Measurements from ENCODE around the gene CORO7.

CORO7 gene

GRCh38 chr16:4369007-4369733 lies 47.2 kb downstream of the CORO7 start:
- FAIRE-seq (no peak), DNase-seq (ENCODE audit: insufficient read length, low spot score) (no peak)
- TF ChIP-seq PAX5 (IDR thresholded peaks at IDR 0.05; ENCODE audit: insufficient read depth, low read length, severe bottlenecking) (no peak), POU2F2 (IDR thresholded peaks at IDR 0.05; ENCODE audit: low read depth, low read length) (no peak), POLR2A (IDR thresholded peaks at IDR 0.05; ENCODE audit: low read depth, low read length) (no peak), SPI1 (IDR thresholded peaks at IDR 0.05; ENCODE audit: low read depth, low read length) (no peak), POLR2AphosphoS5 (IDR thresholded peaks at IDR 0.05; ENCODE audit: low read depth, low read length) (no peak), TAF1 (IDR thresholded peaks at IDR 0.05; ENCODE audit: low read depth, low read length) (no peak)

GRCh38 chr16:4367393-4367856 lies 49.0 kb downstream of the CORO7 start:
- FAIRE-seq (no peak), DNase-seq (ENCODE audit: insufficient read length, low spot score) (no peak)
- TF ChIP-seq TAF1 (IDR thresholded peaks at IDR 0.05; ENCODE audit: low read depth, low read length) (no peak), POU2F2 (IDR thresholded peaks at IDR 0.05; ENCODE audit: low read depth, low read length) (no peak), POLR2A (IDR thresholded peaks at IDR 0.05; ENCODE audit: low read depth, low read length) (no peak), PAX5 (IDR thresholded peaks at IDR 0.05; ENCODE audit: insufficient read depth, low read length, severe bottlenecking) (no peak), POLR2AphosphoS5 (IDR thresholded peaks at IDR 0.05; ENCODE audit: low read depth, low read length) (no peak), SPI1 (IDR thresholded peaks at IDR 0.05; ENCODE audit: low read depth, low read length) (no peak)

GRCh38 chr16:4366016-4366415 lies 50.4 kb downstream of the CORO7 start:
- TF ChIP-seq POU2F2 (IDR thresholded peaks at IDR 0.05; ENCODE audit: low read depth, low read length): no peak
- no peak for TF ChIP-seq TAF1 (IDR thresholded peaks at IDR 0.05; ENCODE audit: low read depth, low read length)
- no peak for TF ChIP-seq SPI1 (IDR thresholded peaks at IDR 0.05; ENCODE audit: low read depth, low read length)
- no peak for TF ChIP-seq PAX5 (IDR thresholded peaks at IDR 0.05; ENCODE audit: insufficient read depth, low read length, severe bottlenecking)
- TF ChIP-seq POLR2AphosphoS5 (IDR thresholded peaks at IDR 0.05; ENCODE audit: low read depth, low read length): no peak
- TF ChIP-seq POLR2A (IDR thresholded peaks at IDR 0.05; ENCODE audit: low read depth, low read length): no peak
- DNase-seq (ENCODE audit: insufficient read length, low spot score) (no peak), FAIRE-seq (no peak)

GRCh38 chr16:4365615-4366014 lies 50.8 kb downstream of the CORO7 start:
- DNase-seq (ENCODE audit: insufficient read length, low spot score) (no peak), FAIRE-seq (no peak)
- TF ChIP-seq TAF1 (IDR thresholded peaks at IDR 0.05; ENCODE audit: low read depth, low read length): no peak
- TF ChIP-seq POLR2A (IDR thresholded peaks at IDR 0.05; ENCODE audit: low read depth, low read length): no peak
- no peak for TF ChIP-seq PAX5 (IDR thresholded peaks at IDR 0.05; ENCODE audit: insufficient read depth, low read length, severe bottlenecking)
- no peak for TF ChIP-seq POLR2AphosphoS5 (IDR thresholded peaks at IDR 0.05; ENCODE audit: low read depth, low read length)
- no peak for TF ChIP-seq SPI1 (IDR thresholded peaks at IDR 0.05; ENCODE audit: low read depth, low read length)

GRCh38 chr16:4365014-4365406 lies 51.4 kb downstream of the CORO7 start:
- DNase-seq (ENCODE audit: insufficient read length, low spot score) (no peak), FAIRE-seq (peak; percentile 83)
- no peak for TF ChIP-seq PAX5 (IDR thresholded peaks at IDR 0.05; ENCODE audit: insufficient read depth, low read length, severe bottlenecking)

GRCh38 chr16:4364196-4365013 lies 52.0 kb downstream of the CORO7 start:
- DNase-seq (ENCODE audit: insufficient read length, low spot score) (no peak), FAIRE-seq (peak; percentile 52)
- no peak for TF ChIP-seq TAF1 (IDR thresholded peaks at IDR 0.05; ENCODE audit: low read depth, low read length)
- TF ChIP-seq POLR2AphosphoS5 (IDR thresholded peaks at IDR 0.05; ENCODE audit: low read depth, low read length): no peak
- no peak for TF ChIP-seq PAX5 (IDR thresholded peaks at IDR 0.05; ENCODE audit: insufficient read depth, low read length, severe bottlenecking)
- no peak for TF ChIP-seq SPI1 (IDR thresholded peaks at IDR 0.05; ENCODE audit: low read depth, low read length)

- FAIRE-seq: no peak
- no peak for TF ChIP-seq TAF1 (IDR thresholded peaks at IDR 0.05; ENCODE audit: low read depth, low read length)
- TF ChIP-seq POLR2A (IDR thresholded peaks at IDR 0.05; ENCODE audit: low read depth, low read length): no peak
- no peak for TF ChIP-seq SPI1 (IDR thresholded peaks at IDR 0.05; ENCODE audit: low read depth, low read length)
- TF ChIP-seq POLR2AphosphoS5 (IDR thresholded peaks at IDR 0.05; ENCODE audit: low read depth, low read length): no peak
- no peak for TF ChIP-seq POU2F2 (IDR thresholded peaks at IDR 0.05; ENCODE audit: low read depth, low read length)
- TF ChIP-seq PAX5 (IDR thresholded peaks at IDR 0.05; ENCODE audit: insufficient read depth, low read length, severe bottlenecking): no peak
- no peak for DNase-seq (ENCODE audit: insufficient read length, low spot score)
Measured at GRCh38 chr16:4362476-4363135, 53.8 kb downstream of the CORO7 start.

- no peak for TF ChIP-seq POLR2AphosphoS5 (IDR thresholded peaks at IDR 0.05; ENCODE audit: low read depth, low read length)
- no peak for TF ChIP-seq POU2F2 (IDR thresholded peaks at IDR 0.05; ENCODE audit: low read depth, low read length)
- TF ChIP-seq PAX5 (IDR thresholded peaks at IDR 0.05; ENCODE audit: insufficient read depth, low read length, severe bottlenecking): no peak
- TF ChIP-seq TAF1 (IDR thresholded peaks at IDR 0.05; ENCODE audit: low read depth, low read length): no peak
- no peak for TF ChIP-seq SPI1 (IDR thresholded peaks at IDR 0.05; ENCODE audit: low read depth, low read length)
- no peak for TF ChIP-seq POLR2A (IDR thresholded peaks at IDR 0.05; ENCODE audit: low read depth, low read length)
- DNase-seq (ENCODE audit: insufficient read length, low spot score) (no peak), FAIRE-seq (no peak)
Measured at GRCh38 chr16:4361944-4362311, 54.5 kb downstream of the CORO7 start.
